Measurements from ENCODE around the gene COMMD6.

DNA sequence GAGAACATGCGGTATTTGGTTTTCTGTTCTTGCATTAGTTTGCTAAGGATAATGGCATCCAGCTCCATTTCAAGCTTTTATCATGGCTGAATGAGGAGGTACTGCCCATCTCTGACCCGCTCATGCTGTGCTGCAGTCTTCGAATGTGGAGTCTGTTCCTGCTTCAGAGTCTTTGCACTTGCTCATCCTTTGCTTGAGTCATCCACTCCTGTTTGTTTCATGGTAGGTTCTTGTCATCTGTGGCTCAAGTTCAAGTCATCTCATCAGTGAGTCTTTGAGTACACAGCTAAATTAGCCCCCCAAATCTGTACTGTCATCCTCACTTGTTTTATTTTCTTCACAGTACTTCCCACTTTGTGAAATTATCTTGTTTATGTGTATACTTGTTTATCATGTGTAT, 17.3 kb upstream of the COMMD6 start:
- no peak for TF ChIP-seq POLR2A (IDR thresholded peaks at IDR 0.05; ENCODE audit: low read length)
- TF ChIP-seq GATA1 (IDR thresholded peaks at IDR 0.05; ENCODE audit: low read depth, low read length): no peak
